Kidney (tissue), 14 donors: Measurements from ENCODE around the gene CES4A. TPM values are rescaled to one million over a fixed set of nuclear protein-coding genes. Genes with fewer than 3 reads are reported as not detected.

Experiments used
- DNase-seq, 5 donors: peaks; one replicate each; pipeline ENCODE4 v3.0.0-alpha.2; 2013 to 2020
- FAIRE-seq: peaks from 2 replicates; lab custom pipeline; 2012; peaks lifted over from hg19 to GRCh38; lab: Jason Lieb, UNC
- H3K27ac ChIP-seq, 2 donors: one replicate each; pipeline ENCODE4 v1.7.0; 2013; ENCODE audit warnings: low read depth in 2 of 2, low read length in 2 of 2, inconsistent platforms in 1 of 2
- H3K27me3 ChIP-seq: one replicate; pipeline ENCODE4 v1.7.1; 2013; ENCODE audit warnings: low read length, inconsistent platforms; ENCODE audit not compliant: control insufficient read depth, insufficient read depth
- H3K36me3 ChIP-seq, 3 donors: one replicate each; pipeline versions ENCODE4 v1.7.0 to v1.7.1; 2013; ENCODE audit warnings: low read length in 3 of 3, control low read depth in 1 of 3, inconsistent platforms in 1 of 3; ENCODE audit not compliant: insufficient read depth in 3 of 3, control insufficient read depth in 2 of 3
- H3K4me1 ChIP-seq, 3 donors: one replicate each; pipeline versions ENCODE4 v1.7.0 to v1.7.1; 2013; ENCODE audit warnings: low read length in 3 of 3, inconsistent platforms in 1 of 3, low read depth in 1 of 3; ENCODE audit not compliant: control insufficient read depth in 2 of 3, insufficient read depth in 2 of 3
- H3K4me3 ChIP-seq, 3 donors: one replicate each; pipeline versions ENCODE4 v1.7.0 to v1.8.1; 2013; ENCODE audit warnings: low read length in 3 of 3, control low read depth in 1 of 3, inconsistent platforms in 1 of 3
- H3K9ac ChIP-seq, 3 donors: one replicate each; pipeline versions ENCODE4 v1.7.0 to v1.7.1; 2013; ENCODE audit warnings: low read length in 3 of 3, control low read depth in 1 of 3, inconsistent platforms in 1 of 3
- H3K9me3 ChIP-seq, 3 donors: one replicate each; pipeline versions ENCODE4 v1.7.0 to v1.7.1; 2013; ENCODE audit warnings: low read length in 3 of 3, control low read depth in 1 of 3, inconsistent platforms in 1 of 3; ENCODE audit not compliant: control insufficient read depth in 2 of 3, insufficient read depth in 1 of 3
- intact Hi-C: fragments of 100-400 bp; cut with DNase I; formaldehyde crosslinking; loops from one replicate; pipeline ENCODE4 v1.11.1; 2022
- polyA plus RNA-seq: library from polyadenylated mRNA; stranded (reverse); fragments of 350-450 nt; fragmentation: Illumina TruSeq; extraction: RNeasy Lipid Tissue Mini Kit (QIAGEN cat#74804); gene quantifications from one replicate; pipeline ENCODE4 v1.2.3, GENCODE V29; 2014; ENCODE audit warnings: low read depth, low replicate concordance; ENCODE audit not compliant: insufficient read depth
- total RNA-seq: library from RNA; stranded (reverse); fragmentation: NEBNext Ultra II Directional; extraction: Animal tissue kit (Norgen Biotek cat#: 25700); gene quantifications from one replicate; pipeline ENCODE4 v1.2.1, GENCODE V29; 2021
- TF ChIP-seq, protein P1 (sequence below): IDR thresholded peaks from 3 replicates; pipeline ENCODE4 v1.5.1; 2012; ENCODE audit warnings: mild to moderate bottlenecking, moderate library complexity, borderline replicate concordance; ENCODE audit not compliant: insufficient read depth; ENCODE audit errors: extremely low read depth
- donor health status: control.
- donor health status: control.
- donor health status: control.
- donor health status: control.
- donor health status: control.
- donor health status: DM: yes; HTN: yes; CAD: no.
- donor health status: Normal renal cell carcinoma (clear cell type).

CES4A gene
- total and polyA plus RNA-seq, 2 donors from 2014 or later: 14.9 to 31.7 TPM

DNA sequence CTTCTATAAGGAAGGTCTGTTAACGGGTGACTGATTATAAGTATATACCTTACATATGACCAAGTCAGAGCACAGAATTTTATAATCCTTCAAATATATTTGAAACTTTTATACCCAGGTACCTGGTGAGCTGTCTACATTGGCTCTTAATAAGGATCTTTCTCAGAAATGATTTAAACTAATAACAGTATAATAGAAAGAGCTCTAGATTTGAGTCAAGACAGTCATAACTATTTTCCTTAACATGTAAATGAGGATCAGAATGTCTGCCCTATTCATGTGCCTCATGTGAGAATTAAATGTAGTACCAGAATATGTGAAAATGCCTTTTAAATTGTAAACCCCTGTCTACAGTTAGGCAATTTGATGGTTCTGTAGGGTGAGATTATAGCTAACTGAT, 55.0 kb downstream of the CES4A start:
- DNase-seq (no peak), FAIRE-seq (no peak)
- Histone ChIP-seq H3K27me3 (no peaks in the 10 kb centered on the region), H3K9ac (no peak overlapping the region), H3K36me3 (peaks cover 0 to 8% (median 4%) of the 10 kb centered on the region in 3 donors), H3K27ac (no peak overlapping the region), H3K4me3 (no peak overlapping the region), H3K9me3 (no peaks in the 10 kb centered on the region), H3K4me1 (no peaks in the 10 kb centered on the region)
- intact Hi-C loops: no loop called here
- TF ChIP-seq, protein P1, sequence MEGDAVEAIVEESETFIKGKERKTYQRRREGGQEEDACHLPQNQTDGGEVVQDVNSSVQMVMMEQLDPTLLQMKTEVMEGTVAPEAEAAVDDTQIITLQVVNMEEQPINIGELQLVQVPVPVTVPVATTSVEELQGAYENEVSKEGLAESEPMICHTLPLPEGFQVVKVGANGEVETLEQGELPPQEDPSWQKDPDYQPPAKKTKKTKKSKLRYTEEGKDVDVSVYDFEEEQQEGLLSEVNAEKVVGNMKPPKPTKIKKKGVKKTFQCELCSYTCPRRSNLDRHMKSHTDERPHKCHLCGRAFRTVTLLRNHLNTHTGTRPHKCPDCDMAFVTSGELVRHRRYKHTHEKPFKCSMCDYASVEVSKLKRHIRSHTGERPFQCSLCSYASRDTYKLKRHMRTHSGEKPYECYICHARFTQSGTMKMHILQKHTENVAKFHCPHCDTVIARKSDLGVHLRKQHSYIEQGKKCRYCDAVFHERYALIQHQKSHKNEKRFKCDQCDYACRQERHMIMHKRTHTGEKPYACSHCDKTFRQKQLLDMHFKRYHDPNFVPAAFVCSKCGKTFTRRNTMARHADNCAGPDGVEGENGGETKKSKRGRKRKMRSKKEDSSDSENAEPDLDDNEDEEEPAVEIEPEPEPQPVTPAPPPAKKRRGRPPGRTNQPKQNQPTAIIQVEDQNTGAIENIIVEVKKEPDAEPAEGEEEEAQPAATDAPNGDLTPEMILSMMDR: no peak

DNA sequence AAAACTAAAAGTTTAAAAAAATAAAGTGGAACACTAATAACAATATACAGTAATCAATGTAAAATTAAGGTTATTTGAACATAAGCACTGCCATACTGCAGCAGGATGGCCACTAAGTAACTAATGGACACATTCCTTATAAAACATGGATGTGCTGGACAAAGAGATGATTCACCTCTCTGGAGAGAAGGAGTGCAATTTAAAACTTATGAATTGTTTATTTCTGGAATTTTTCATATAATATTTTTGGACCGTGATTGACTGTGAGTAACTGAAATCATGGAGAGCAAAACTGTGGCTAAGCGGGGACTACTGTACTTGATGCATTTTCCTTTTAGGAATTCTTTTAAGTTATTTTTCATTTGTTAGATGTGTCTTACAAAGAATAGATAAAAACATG, 62.4 kb downstream of the CES4A start:
- no peak for FAIRE-seq
- Histone ChIP-seq H3K4me1 (no peaks in the 10 kb centered on the region), H3K27me3 (no peaks in the 10 kb centered on the region), H3K27ac (no peak overlapping the region), H3K4me3 (no peak overlapping the region), H3K36me3 (peaks cover 0 to 5% (median 0%) of the 10 kb centered on the region in 3 donors), H3K9ac (no peak overlapping the region), H3K9me3 (no peaks in the 10 kb centered on the region)
- intact Hi-C loops: no loop called here
- TF ChIP-seq, protein P1: no peak
- no peak for DNase-seq

DNA sequence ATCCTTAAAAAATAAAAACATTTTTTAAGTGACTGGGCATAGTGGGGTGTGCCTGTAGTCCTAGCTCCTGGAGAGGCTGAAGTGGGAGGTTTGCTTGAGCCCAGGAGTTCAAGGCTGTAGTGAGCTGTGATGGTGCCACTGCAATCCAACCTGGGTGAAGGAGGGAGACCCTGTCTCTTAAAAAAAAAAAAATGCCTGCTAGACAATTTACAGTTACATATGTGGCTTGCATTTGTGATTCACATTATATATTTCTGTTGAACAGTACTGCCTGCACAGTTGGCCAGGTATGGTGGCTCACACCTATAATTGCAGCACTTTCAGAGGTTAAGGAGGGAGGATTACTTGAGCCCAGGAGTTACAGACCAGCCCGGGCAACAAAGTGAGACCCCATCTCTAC, 64.0 kb downstream of the CES4A start:
- no peak for FAIRE-seq

More for the DNA sequence above, 64.0 kb downstream of the CES4A start:
- Histone ChIP-seq H3K4me3 (no peak overlapping the region), H3K27me3 (no peaks in the 10 kb centered on the region), H3K27ac (no peak overlapping the region), H3K4me1 (no peaks in the 10 kb centered on the region), H3K36me3 (peaks cover 0 to 5% (median 2%) of the 10 kb centered on the region in 3 donors), H3K9ac (no peak overlapping the region), H3K9me3 (no peaks in the 10 kb centered on the region)
- TF ChIP-seq, protein P1: no peak
- intact Hi-C loops: no loop called here
- DNase-seq: no peak
